Neural cell (in vitro differentiated cells): ENCODE data around the gene SPAG6. TPM values are rescaled to one million over a fixed set of nuclear protein-coding genes. Genes with fewer than 3 reads are reported as not detected.

Source experiments
- H2AFZ ChIP-seq: fragments of 200-600, 300-800 bp; sonication (generic), shearing (Covaris generic); 2 replicates; pipeline ENCODE4 v1.6.0; 2014; ENCODE audit warnings: low read depth, mild to moderate bottlenecking, antibody characterized with exemption, low read length, moderate library complexity
- H3F3A ChIP-seq: fragments of 200-600 bp; shearing (Covaris generic); 2 replicates; pipeline ENCODE4 v1.6.1; 2016; ENCODE audit warnings: mild to moderate bottlenecking, moderate library complexity, mixed read lengths, antibody characterized with exemption, low read length; ENCODE audit not compliant: insufficient read depth, poor library complexity, severe bottlenecking
- H3K27ac ChIP-seq: fragments of 200-600, 300-800 bp; sonication (generic), shearing (Covaris generic); 2 replicates; pipeline ENCODE4 v1.5.1; 2014; ENCODE audit warnings: mild to moderate bottlenecking, low read length, moderate library complexity
- H3K27me3 ChIP-seq: fragments of 300-800, 200-600 bp; sonication (generic), shearing (Covaris generic); 2 replicates; pipeline ENCODE4 v1.6.0; 2014; ENCODE audit warnings: mild to moderate bottlenecking, low read depth, low read length, moderate library complexity; ENCODE audit not compliant: insufficient read depth
- H3K36me3 ChIP-seq: fragments of 300-800, 200-600 bp; sonication (generic), shearing (Covaris generic); 2 replicates; pipeline ENCODE4 v1.5.1; 2014; ENCODE audit warnings: mild to moderate bottlenecking, antibody characterized with exemption, low read length, moderate library complexity; ENCODE audit not compliant: insufficient read depth
- H3K4me2 ChIP-seq: fragments of 300-800, 200-600 bp; sonication (generic), shearing (Covaris generic); 2 replicates; pipeline ENCODE4 v1.6.0; 2014; ENCODE audit warnings: mild to moderate bottlenecking, low read length
- H3K4me3 ChIP-seq: fragments of 300-800, 200-600 bp; sonication (generic), shearing (Covaris generic); 2 replicates; pipeline ENCODE4 v1.5.1; 2014; ENCODE audit warnings: mild to moderate bottlenecking, low read length, moderate library complexity
- H3K79me2 ChIP-seq: fragments of 200-600 bp; shearing (Covaris generic); replicated peaks from 2 replicates; pipeline ENCODE4 v1.6.0; 2014; ENCODE audit warnings: mild to moderate bottlenecking, low read length, moderate library complexity; ENCODE audit not compliant: insufficient read depth
- H3K9ac ChIP-seq: fragments of 300-800, 200-600 bp; sonication (generic), shearing (Covaris generic); 2 replicates; pipeline ENCODE4 v1.6.1; 2016; ENCODE audit warnings: mild to moderate bottlenecking, low read length, mixed read lengths
- H3K9me2 ChIP-seq: fragments of 200-600 bp; shearing (Covaris generic); 2 replicates; pipeline ENCODE4 v1.6.1; 2016; ENCODE audit warnings: mild to moderate bottlenecking, low read length, mixed read lengths; ENCODE audit not compliant: insufficient read depth
- H3K9me3 ChIP-seq: fragments of 200-600, 300-800 bp; sonication (generic), shearing (Covaris generic); 2 replicates; pipeline ENCODE4 v1.6.1; 2016; ENCODE audit warnings: mild to moderate bottlenecking, mixed run types, low read length, moderate library complexity, mixed read lengths
- H4K20me1 ChIP-seq: fragments of 200-600 bp; shearing (Covaris generic); 2 replicates; pipeline ENCODE4 v1.6.1; 2016; ENCODE audit warnings: mild to moderate bottlenecking, mixed run types; ENCODE audit not compliant: insufficient read depth
- EP300 ChIP-seq: fragments of 450-650 bp; conservative IDR thresholded peaks from 2 replicates; pipeline ENCODE4 v1.6.1; 2014; ENCODE audit warnings: antibody characterized with exemption, mild to moderate bottlenecking, moderate library complexity; ENCODE audit not compliant: poor library complexity, severe bottlenecking
- EZH2 ChIP-seq: fragments of 200-600, 300-800 bp; shearing (Covaris generic), sonication (generic); IDR thresholded peaks from 2 replicates; pipeline ENCODE4 v1.6.1; 2014; ENCODE audit warnings: antibody characterized with exemption, low read length, borderline replicate concordance, mild to moderate bottlenecking; ENCODE audit not compliant: insufficient read depth, poor library complexity, severe bottlenecking
- MXI1 ChIP-seq: fragments of 450-650 bp; conservative IDR thresholded peaks from 2 replicates; pipeline ENCODE4 v1.6.1; 2014; ENCODE audit warnings: antibody characterized with exemption, mild to moderate bottlenecking; ENCODE audit not compliant: poor library complexity, severe bottlenecking
- POLR2AphosphoS5 ChIP-seq: IDR thresholded peaks from 2 replicates; pipeline ENCODE4 v1.6.1; 2012
- RAD21 ChIP-seq: fragments of 450-650 bp; conservative IDR thresholded peaks from 2 replicates; pipeline ENCODE4 v1.6.1; 2014; ENCODE audit warnings: antibody characterized with exemption, mild to moderate bottlenecking, moderate library complexity
- REST ChIP-seq: IDR thresholded peaks from 2 replicates; pipeline ENCODE4 v1.6.1; 2012; ENCODE audit warnings: borderline replicate concordance
- SMC3 ChIP-seq: fragments of 450-650 bp; conservative IDR thresholded peaks from 2 replicates; pipeline ENCODE4 v1.6.1; 2014; ENCODE audit warnings: antibody characterized with exemption, mild to moderate bottlenecking, moderate library complexity; ENCODE audit not compliant: poor library complexity
- TAF1 ChIP-seq: IDR thresholded peaks from 2 replicates; pipeline ENCODE4 v1.6.1; 2012; ENCODE audit warnings: low read depth
- polyA plus RNA-seq: library from polyadenylated mRNA; depleted of rRNA; stranded (reverse); fragments of >200 nt; gene quantifications from 2 replicates; pipeline ENCODE4 v1.2.3, GENCODE V29; 2014
- TF ChIP-seq, protein P1 (sequence below): fragments of 450-650 bp; IDR thresholded peaks from 2 replicates; pipeline ENCODE4 v1.5.1; 2014; ENCODE audit warnings: antibody characterized with exemption, mild to moderate bottlenecking, moderate library complexity; ENCODE audit not compliant: poor library complexity, severe bottlenecking

Gene SPAG6
- polyA plus RNA-seq, 1 donor from 2014 or later, result 0.36 TPM

- no peaks in the 10 kb centered on the region for H3K9me3 ChIP-seq
- no peak for TF ChIP-seq RAD21
- no peak for TF ChIP-seq EZH2
- TF ChIP-seq MXI1, result no peak
- TF ChIP-seq POLR2AphosphoS5, result no peak
- TF ChIP-seq TAF1, result no peak
- no peak for TF ChIP-seq EP300
- no peak for TF ChIP-seq SMC3
- TF ChIP-seq REST, result no peak
- TF ChIP-seq, protein P1, sequence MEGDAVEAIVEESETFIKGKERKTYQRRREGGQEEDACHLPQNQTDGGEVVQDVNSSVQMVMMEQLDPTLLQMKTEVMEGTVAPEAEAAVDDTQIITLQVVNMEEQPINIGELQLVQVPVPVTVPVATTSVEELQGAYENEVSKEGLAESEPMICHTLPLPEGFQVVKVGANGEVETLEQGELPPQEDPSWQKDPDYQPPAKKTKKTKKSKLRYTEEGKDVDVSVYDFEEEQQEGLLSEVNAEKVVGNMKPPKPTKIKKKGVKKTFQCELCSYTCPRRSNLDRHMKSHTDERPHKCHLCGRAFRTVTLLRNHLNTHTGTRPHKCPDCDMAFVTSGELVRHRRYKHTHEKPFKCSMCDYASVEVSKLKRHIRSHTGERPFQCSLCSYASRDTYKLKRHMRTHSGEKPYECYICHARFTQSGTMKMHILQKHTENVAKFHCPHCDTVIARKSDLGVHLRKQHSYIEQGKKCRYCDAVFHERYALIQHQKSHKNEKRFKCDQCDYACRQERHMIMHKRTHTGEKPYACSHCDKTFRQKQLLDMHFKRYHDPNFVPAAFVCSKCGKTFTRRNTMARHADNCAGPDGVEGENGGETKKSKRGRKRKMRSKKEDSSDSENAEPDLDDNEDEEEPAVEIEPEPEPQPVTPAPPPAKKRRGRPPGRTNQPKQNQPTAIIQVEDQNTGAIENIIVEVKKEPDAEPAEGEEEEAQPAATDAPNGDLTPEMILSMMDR, result no peak
- H3K9me2 ChIP-seq, result no peaks in the 10 kb centered on the region
- H3K27ac ChIP-seq, result no peak overlapping the region
- H3K36me3 ChIP-seq, result no peaks in the 10 kb centered on the region
- no peaks in the 10 kb centered on the region for H4K20me1 ChIP-seq
- no peak overlapping the region for H3K9ac ChIP-seq
- H3K4me3 ChIP-seq, result no peak overlapping the region
- H3K27me3 ChIP-seq, result no peaks in the 10 kb centered on the region
- H2AFZ ChIP-seq, result no peak overlapping the region
- H3F3A ChIP-seq, result no peaks in the 10 kb centered on the region
- H3K4me2 ChIP-seq, result no peak overlapping the region
- H3K79me2 ChIP-seq, result no peaks in the 10 kb centered on the region
Observed at GRCh38 chr10:22374489-22375126, 29.3 kb downstream of the SPAG6 start.

DNA sequence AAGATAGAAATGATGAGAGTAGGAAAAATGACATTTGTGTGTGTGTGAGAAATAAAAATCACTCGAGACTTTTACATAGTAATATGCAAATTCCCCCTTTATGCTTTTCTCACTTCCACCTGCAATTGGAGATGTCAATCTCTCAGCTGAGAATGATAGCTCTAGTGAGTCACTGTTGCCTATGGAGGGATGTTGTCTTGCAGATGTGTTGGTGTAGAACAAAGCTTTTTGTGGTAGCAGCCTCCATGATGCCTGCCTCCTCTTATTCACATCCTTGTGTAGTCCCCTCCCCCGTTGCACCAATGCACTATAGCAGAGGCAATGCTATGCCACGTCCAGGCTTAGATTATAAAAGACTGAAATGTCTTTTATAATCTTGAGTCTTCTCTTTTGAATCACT is 33.8 kb downstream of the SPAG6 start:
- H3K9me2 ChIP-seq, result no peaks in the 10 kb centered on the region
- peak overlapping the region; percentile 53 for H3K9ac ChIP-seq
- H3F3A ChIP-seq, result no peaks in the 10 kb centered on the region
- H4K20me1 ChIP-seq, result no peaks in the 10 kb centered on the region
- peak overlapping the region; percentile 13 for H3K4me3 ChIP-seq
- H3K79me2 ChIP-seq, result no peaks in the 10 kb centered on the region
- H3K4me2 ChIP-seq, result peak overlapping the region; percentile 2
- peak overlapping the region; percentile 81 for H3K27ac ChIP-seq
- H3K9me3 ChIP-seq, result no peaks in the 10 kb centered on the region
- no peaks in the 10 kb centered on the region for H3K36me3 ChIP-seq
- no peaks in the 10 kb centered on the region for H3K27me3 ChIP-seq
- TF ChIP-seq EZH2, result no peak
- TF ChIP-seq POLR2AphosphoS5, result peak; percentile 51
- TF ChIP-seq REST, result no peak
- TF ChIP-seq EP300, result peak; percentile 51
- TF ChIP-seq, protein P1, result no peak
- TF ChIP-seq TAF1, result peak; percentile 41
- H2AFZ ChIP-seq, result no peak overlapping the region
